Left ventricle myocardium inferior (tissue), 1 donor: ENCODE data around the gene ITGA1. TPM values are rescaled to one million over a fixed set of nuclear protein-coding genes. Genes with fewer than 3 reads are reported as not detected.

Experiments
- DNase-seq: peaks from one replicate; pipeline ENCODE4 v3.0.0-alpha.2; 2020
- H3K27ac ChIP-seq: fragments of 200-600 bp; replicated peaks from 2 replicates; pipeline ENCODE4 v1.8.0; 2021
- H3K27me3 ChIP-seq: fragments of 200-600 bp; 2 replicates; pipeline ENCODE4 v1.8.0; 2021; ENCODE audit warnings: low read depth
- H3K36me3 ChIP-seq: fragments of 200-600 bp; 2 replicates; pipeline ENCODE4 v1.8.0; 2021
- H3K4me1 ChIP-seq: fragments of 200-600 bp; 2 replicates; pipeline ENCODE4 v1.8.0; 2021
- H3K4me3 ChIP-seq: fragments of 200-600 bp; 2 replicates; pipeline ENCODE4 v1.8.0; 2021; ENCODE audit warnings: mild to moderate bottlenecking, moderate library complexity
- H3K9me3 ChIP-seq: fragments of 200-600 bp; replicated peaks from 2 replicates; pipeline ENCODE4 v1.8.0; 2021
- CTCF ChIP-seq: fragments of 200-600 bp; IDR thresholded peaks from 2 replicates; pipeline ENCODE4 v1.8.0; 2021; ENCODE audit warnings: antibody characterized with exemption, mild to moderate bottlenecking, borderline replicate concordance
- intact Hi-C: fragments of 100-400 bp; cut with micrococcal nuclease; formaldehyde crosslinking; loops from one replicate; pipeline ENCODE4 v1.11.0; 2022
- total RNA-seq: library from RNA; stranded (reverse); fragmentation: NEBNext Ultra II Directional; extraction: Animal tissue kit (Norgen Biotek cat#: 25700); gene quantifications from one replicate; pipeline ENCODE4 v1.2.1, GENCODE V29; 2021
- donor health status: DM: no; HTN: yes; CAD: no; lungs with severe emphysema.

Gene ITGA1
- total RNA-seq, 1 donor from 2014 or later, result 28.4 TPM

DNA sequence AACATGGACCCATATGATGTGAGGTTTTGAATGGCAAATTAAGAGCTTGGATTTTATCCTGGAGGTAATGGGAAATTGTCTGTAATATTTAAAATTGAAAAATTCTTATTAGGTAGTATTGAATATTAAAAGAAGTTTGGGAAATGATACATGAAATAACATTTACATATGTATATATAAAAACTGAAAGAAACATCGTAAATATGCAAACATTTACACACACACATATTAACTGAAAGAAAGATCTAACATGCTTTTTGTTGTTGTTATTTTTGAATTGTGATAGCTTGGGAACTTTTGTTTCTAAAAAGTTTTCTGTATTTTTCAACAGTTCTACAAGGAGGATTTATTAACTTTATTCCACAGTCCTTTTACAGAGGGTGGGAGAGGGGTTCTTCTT, 118.6 kb downstream of the ITGA1 start:
- no peaks in the 10 kb centered on the region for H3K9me3 ChIP-seq
- H3K4me3 ChIP-seq, result no peak overlapping the region
- no peaks in the 10 kb centered on the region for H3K27me3 ChIP-seq
- DNase-seq, result no peak
- peaks cover 6% of the 10 kb centered on the region for H3K36me3 ChIP-seq
- H3K4me1 ChIP-seq, result peaks cover 35% of the 10 kb centered on the region
- TF ChIP-seq CTCF, result no peak
- no peak overlapping the region for H3K27ac ChIP-seq
- intact Hi-C loops, result no loop called here

DNA sequence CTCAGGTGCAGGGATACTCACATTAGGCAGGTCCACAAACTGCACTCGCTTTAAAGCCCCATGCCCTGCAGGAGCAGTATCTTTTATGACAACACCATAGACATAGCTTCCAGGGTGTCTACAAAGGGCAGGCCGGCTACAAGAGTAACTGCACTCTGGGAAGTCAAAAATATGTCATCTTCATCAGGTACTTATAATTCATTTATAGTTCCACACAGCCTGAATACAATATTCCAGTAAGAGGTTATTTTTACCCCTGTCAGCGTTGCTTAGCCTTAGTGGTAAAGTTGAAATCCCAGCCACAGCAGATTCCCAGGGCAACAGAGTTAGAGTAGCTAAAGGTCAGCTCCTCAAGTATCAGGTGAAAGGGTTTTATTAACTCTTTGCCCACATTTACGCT, 119.1 kb downstream of the ITGA1 start:
- H3K27me3 ChIP-seq, result no peaks in the 10 kb centered on the region
- TF ChIP-seq CTCF, result no peak
- no peak overlapping the region for H3K27ac ChIP-seq
- intact Hi-C loops, result no loop called here
- no peak for DNase-seq
- H3K9me3 ChIP-seq, result no peaks in the 10 kb centered on the region
- H3K4me1 ChIP-seq, result peaks cover 35% of the 10 kb centered on the region
- H3K36me3 ChIP-seq, result peaks cover 6% of the 10 kb centered on the region
- H3K4me3 ChIP-seq, result no peak overlapping the region

DNA sequence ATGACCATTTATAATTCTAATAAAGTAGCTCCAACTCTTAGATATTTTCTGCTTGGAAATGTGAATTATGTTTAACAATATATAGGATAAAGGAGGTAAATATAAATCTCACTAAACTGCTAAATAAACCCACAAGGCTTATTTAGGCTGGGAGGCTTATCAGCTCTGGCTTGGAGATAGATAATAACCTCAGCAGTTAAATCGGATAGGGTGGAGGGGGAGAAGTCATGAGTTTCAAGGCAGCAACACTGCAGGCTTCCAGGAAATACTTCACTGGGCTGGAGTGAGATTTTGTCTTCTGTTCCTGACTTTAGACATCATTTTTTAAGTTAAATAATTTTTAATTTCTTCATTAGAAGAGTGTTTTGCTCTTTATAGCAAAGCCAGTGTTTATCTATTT, 121.5 kb downstream of the ITGA1 start:
- H3K4me3 ChIP-seq, result no peak overlapping the region
- H3K36me3 ChIP-seq, result no peaks in the 10 kb centered on the region
- H3K9me3 ChIP-seq, result no peaks in the 10 kb centered on the region
- TF ChIP-seq CTCF, result no peak
- peak overlapping the region; percentile 56 for H3K27ac ChIP-seq
- intact Hi-C loops, result no loop called here
- no peak for DNase-seq
- H3K27me3 ChIP-seq, result no peaks in the 10 kb centered on the region
- peaks cover 35% of the 10 kb centered on the region for H3K4me1 ChIP-seq

DNA sequence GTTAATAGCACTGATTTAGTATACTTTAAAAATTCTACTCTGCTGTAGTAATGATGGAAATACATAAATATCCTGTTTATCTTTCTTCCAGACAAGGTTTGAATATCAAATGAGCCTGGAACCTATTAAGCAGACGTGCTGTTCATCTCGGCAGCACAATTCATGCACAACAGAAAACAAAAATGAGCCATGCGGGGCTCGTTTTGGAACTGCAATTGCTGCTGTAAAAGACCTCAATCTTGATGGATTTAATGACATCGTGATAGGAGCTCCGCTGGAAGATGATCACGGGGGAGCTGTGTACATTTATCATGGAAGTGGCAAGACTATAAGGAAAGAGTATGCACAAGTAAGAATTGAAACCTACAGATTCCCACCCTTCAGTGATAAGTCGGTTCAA, 122.4 kb downstream of the ITGA1 start:
- intact Hi-C loops, result loop anchor here (10.0 kb wide), 2 partner anchors 215 to 245 kb away; no protein-coding TSS in a partner anchor
- Histone ChIP-seq H3K9me3 (no peaks in the 10 kb centered on the region), H3K4me1 (peaks cover 42% of the 10 kb centered on the region), H3K27ac (peak overlapping the region; percentile 56), H3K4me3 (no peak overlapping the region), H3K27me3 (no peaks in the 10 kb centered on the region), H3K36me3 (no peaks in the 10 kb centered on the region)
- TF ChIP-seq CTCF, result no peak
- DNase-seq, result no peak

GRCh38 chr5:52915176-52915875, 127.6 kb downstream of the ITGA1 start:
- H3K9me3 ChIP-seq, result no peaks in the 10 kb centered on the region
- H3K27ac ChIP-seq, result peak overlapping the region; percentile 46

More at GRCh38 chr5:52915176-52915875, 127.6 kb downstream of the ITGA1 start:
- peak; percentile 84 for TF ChIP-seq CTCF
- Histone ChIP-seq H3K4me3 (peak overlapping the region; percentile 44), H3K27me3 (no peaks in the 10 kb centered on the region), H3K36me3 (peaks cover 8% of the 10 kb centered on the region), H3K4me1 (peaks cover 19% of the 10 kb centered on the region)
- intact Hi-C loops, result loop anchor here (5.0 to 10.0 kb wide), 3 partner anchors 128 to 251 kb away; partner anchors contain the start of genes ITGA1 and PELO
- DNase-seq, result no peak
